A549 (cell line): ENCODE data around the gene ZFY.
"Not testable (repeated sequence)": the region's sequence is repeated elsewhere in the genome, so short reads cannot be mapped to it uniquely, and the experiment has no call there.

Source experiments
- BHLHE40 ChIP-seq: IDR thresholded peaks from 2 replicates; pipeline ENCODE4 v1.6.1; 2012; ENCODE audit warnings: low read depth, low read length, inconsistent platforms
- CEBPB ChIP-seq, 2 experiments: fragments of >200 bp in 1 of 2; sonication (Bioruptor Twin) in 1 of 2; formaldehyde crosslinking in 1 of 2; IDR thresholded peaks; 2 replicates each; pipeline ENCODE4 v1.6.1; 2012 to 2016
- CTCF ChIP-seq: fragments of >200 bp; sonication (Bioruptor Twin); formaldehyde crosslinking; IDR thresholded peaks from 3 replicates; pipeline ENCODE4 v1.5.1; 2016

GRCh38 chrY:3006031-3006430 lies 70.8 kb downstream of the ZFY start:
- TF ChIP-seq CTCF; BHLHE40; CEBPB (IDR thresholded peaks at IDR 0.05): not testable (repeated sequence)
